ENCODE results near the gene DELE1. TPM values are rescaled to one million over a fixed set of nuclear protein-coding genes. Genes with fewer than 3 reads are reported as not detected.

DELE1 gene
- total and polyA plus RNA-seq, 2 donors (not counting 1 experiment from before 2014, with no cell fraction given) = 38.6 to 40.5 TPM

- Histone ChIP-seq H3K27me3 (ENCODE audit: control insufficient read depth, insufficient read depth, low read length) (no peaks in the 10 kb centered on the region), H3K9ac (ENCODE audit: insufficient read depth, low read length) (peak within 1 kb of the TSS; percentile 91), H3K27ac (ENCODE audit: insufficient read depth, low read length) (peak within 1 kb of the TSS; percentile 93), H3K36me3 (ENCODE audit: control insufficient read depth, insufficient read depth, low read length) (no peaks in the 10 kb centered on the region), H3K4me2 (ENCODE audit: extremely low read depth, insufficient read depth, low read length) (peak within 1 kb of the TSS; percentile 96), H3K4me1 (ENCODE audit: control insufficient read depth, extremely low read depth, insufficient read depth, low read length) (peaks cover 12% of the 10 kb centered on the region), H3K4me3 (replicated peaks in 1 of 4; ENCODE audit: control extremely low read depth in 1 of 4, insufficient read depth in 1 of 4, low read depth in 3 of 4, low read length in 4 of 4) (peak within 1 kb of the TSS; percentile 70 to 95 (median 77)), H4K20me1 (ENCODE audit: control insufficient read depth, extremely low read depth, insufficient read depth, low read length) (no peaks in the 10 kb centered on the region), H3K79me2 (ENCODE audit: control insufficient read depth, insufficient read depth, low read length) (peaks cover 22% of the 10 kb centered on the region), H3K9me3 (ENCODE audit: control insufficient read depth, insufficient read depth, low read depth, low read length) (no peaks in the 10 kb centered on the region), H2AFZ (ENCODE audit: low read length) (peak within 1 kb of the TSS; percentile 62)
- TF ChIP-seq EZH2 (IDR thresholded peaks at IDR 0.05; ENCODE audit: low read length, missing control alignments) (no peak), CTCF (conservative IDR thresholded peaks at IDR 0.05 in 1 of 2, IDR thresholded peaks at IDR 0.05 in 1 of 2; ENCODE audit: low read depth in 1 of 2, low read length in 2 of 2) (peak; percentile 68 to 74)
- peak; percentile 92 for DNase-seq (ENCODE audit: low read depth in 2 of 2)
Observed at GRCh38 chr5:141968914-141969608, 45.4 kb downstream of the DELE1 start, which contains the start of gene RNF14. RNF14 (plus strand) TSS chr5:141969105; CDS start chr5:141973589, 4,484 bp downstream.

GRCh38 chr5:141969783-141970771, 46.4 kb downstream of the DELE1 start:
- peak overlapping the region; percentile 96 for H3K4me2 ChIP-seq (ENCODE audit: extremely low read depth, insufficient read depth, low read length)
- no peaks in the 10 kb centered on the region for H3K27me3 ChIP-seq (ENCODE audit: control insufficient read depth, insufficient read depth, low read length)
- H3K27ac ChIP-seq (ENCODE audit: insufficient read depth, low read length) = peak overlapping the region; percentile 93
- H3K9me3 ChIP-seq (ENCODE audit: control insufficient read depth, insufficient read depth, low read depth, low read length) = no peaks in the 10 kb centered on the region
- no peaks in the 10 kb centered on the region for H3K36me3 ChIP-seq (ENCODE audit: control insufficient read depth, insufficient read depth, low read length)
- H3K4me3 ChIP-seq (replicated peaks in 1 of 4; ENCODE audit: control extremely low read depth in 1 of 4, insufficient read depth in 1 of 4, low read depth in 3 of 4, low read length in 4 of 4) = peak overlapping the region; percentile 70 to 95 (median 77)
- TF ChIP-seq CTCF (conservative IDR thresholded peaks at IDR 0.05 in 1 of 2, IDR thresholded peaks at IDR 0.05 in 1 of 2; ENCODE audit: low read depth in 1 of 2, low read length in 2 of 2) = no peak
- no peak for TF ChIP-seq EZH2 (IDR thresholded peaks at IDR 0.05; ENCODE audit: low read length, missing control alignments)
- H3K9ac ChIP-seq (ENCODE audit: insufficient read depth, low read length) = peak overlapping the region; percentile 91
- peaks cover 19% of the 10 kb centered on the region for H3K4me1 ChIP-seq (ENCODE audit: control insufficient read depth, extremely low read depth, insufficient read depth, low read length)
- peaks cover 22% of the 10 kb centered on the region for H3K79me2 ChIP-seq (ENCODE audit: control insufficient read depth, insufficient read depth, low read length)
- DNase-seq (ENCODE audit: low read depth in 2 of 2) = peak in 1 of 2 donors; percentile 11
- no peak overlapping the region for H2AFZ ChIP-seq (ENCODE audit: low read length)
- no peaks in the 10 kb centered on the region for H4K20me1 ChIP-seq (ENCODE audit: control insufficient read depth, extremely low read depth, insufficient read depth, low read length)

Data from fibroblast of lung (primary cell).